Activated CD4-positive, alpha-beta memory T cell treated with anti-CD3 and anti-CD28 coated beads, Interleukin-2, amount 10 ng/mL, durations not matched to agents 7 days and 5 days (primary cell): ENCODE results near the gene HOXB8. TPM values are rescaled to one million over a fixed set of nuclear protein-coding genes. Genes with fewer than 3 reads are reported as not detected.

Experiments used
- CTCF ChIA-PET: fragments of 350-600 bp; sonication (Branson Sonifier 250); formaldehyde crosslinking; loops from one replicate; lab custom pipeline; 2021; ENCODE audit warnings: antibody characterized with exemption, inconsistent platforms; lab: Charles Lee
- POLR2A ChIA-PET: fragments of 350-600 bp; sonication (Branson Sonifier 250); formaldehyde crosslinking; loops from one replicate; lab custom pipeline; 2021; ENCODE audit warnings: antibody characterized with exemption; lab: Charles Lee
- DNase-seq: peaks from one replicate; pipeline ENCODE4 v3.0.0-alpha.2; 2020
- H3K27ac Mint-ChIP-seq: one replicate; pipeline ENCODE4 v1.8.0; 2021; ENCODE audit warnings: mild to moderate bottlenecking, mixed read lengths
- H3K27me3 Mint-ChIP-seq: one replicate; pipeline ENCODE4 v1.8.0; 2021; ENCODE audit warnings: mixed read lengths
- H3K36me3 Mint-ChIP-seq: one replicate; pipeline ENCODE4 v1.8.0; 2021; ENCODE audit warnings: low read depth, mixed read lengths
- H3K4me1 Mint-ChIP-seq: one replicate; pipeline ENCODE4 v1.8.0; 2021; ENCODE audit warnings: mixed read lengths
- H3K4me3 Mint-ChIP-seq: one replicate; pipeline ENCODE4 v1.8.0; 2021; ENCODE audit warnings: mild to moderate bottlenecking, mixed read lengths
- H3K9me3 Mint-ChIP-seq: one replicate; pipeline ENCODE4 v1.8.0; 2021; ENCODE audit warnings: mixed read lengths
- total RNA-seq, 2 experiments: library from RNA; stranded (reverse); gene quantifications; one replicate each; pipeline ENCODE4 v1.2.3, GENCODE V29; 2021

Gene HOXB8
- total RNA-seq, 2 experiments from 2014 or later: not detected

- Mint-ChIP-seq H3K4me1 (peaks cover 3% of the 10 kb centered on the region), H3K27ac (no peak overlapping the region), H3K9me3 (no peaks in the 10 kb centered on the region), H3K27me3 (peaks cover 21% of the 10 kb centered on the region), H3K4me3 (no peak overlapping the region), H3K36me3 (peaks cover 5% of the 10 kb centered on the region)
- ChIA-PET POLR2A (interaction anchor here (1.7 kb wide), 1 partner anchor 18 kb away, joined by 5 read pairs; no protein-coding TSS in a partner anchor), CTCF (interaction anchor here (1.3 kb wide), 1 partner anchor 25 kb away, joined by 3 read pairs; no protein-coding TSS in a partner anchor)
- no peak for DNase-seq
These were observed 47.3 kb downstream of the HOXB8 start for GRCh38 chr17:48567646-48568354.

GRCh38 chr17:48567209-48567608, 47.9 kb downstream of the HOXB8 start:
- ChIA-PET CTCF (interaction anchor here (1.3 kb wide), 1 partner anchor 26 kb away, joined by 3 read pairs; no protein-coding TSS in a partner anchor), POLR2A (interaction anchor here (1.7 kb wide), 1 partner anchor 18 kb away, joined by 5 read pairs; no protein-coding TSS in a partner anchor)
- Mint-ChIP-seq H3K27ac (no peak overlapping the region), H3K9me3 (no peaks in the 10 kb centered on the region), H3K4me1 (peaks cover 7% of the 10 kb centered on the region), H3K27me3 (peaks cover 21% of the 10 kb centered on the region), H3K4me3 (no peak overlapping the region), H3K36me3 (peaks cover 9% of the 10 kb centered on the region)
- no peak for DNase-seq

DNA sequence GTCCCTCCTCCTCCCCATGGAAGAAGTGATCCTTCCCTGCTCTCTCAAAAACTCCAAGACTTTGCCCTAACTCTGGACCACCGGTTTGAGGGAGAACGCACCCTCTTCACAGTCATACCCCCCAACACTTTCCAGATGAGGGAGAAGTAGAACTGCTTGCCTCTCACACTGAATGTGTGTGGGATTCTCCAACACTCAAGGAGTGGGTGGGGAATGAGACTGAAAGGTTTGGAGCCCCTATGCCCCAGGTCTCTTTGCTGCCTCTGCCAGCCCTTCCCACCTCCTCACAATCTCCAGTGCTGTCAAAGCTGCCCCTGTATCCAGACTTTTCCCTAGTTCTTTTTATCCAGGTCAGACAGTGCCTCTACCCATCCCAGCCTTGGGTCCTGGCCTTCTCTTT, 48.4 kb downstream of the HOXB8 start:
- no peak overlapping the region for H3K27ac Mint-ChIP-seq
- H3K27me3 Mint-ChIP-seq: peaks cover 21% of the 10 kb centered on the region
- POLR2A ChIA-PET: interaction anchor here (1.7 kb wide), 1 partner anchor 17 kb away, joined by 5 read pairs; no protein-coding TSS in a partner anchor
- no peak for DNase-seq
- peaks cover 9% of the 10 kb centered on the region for H3K36me3 Mint-ChIP-seq
- H3K4me3 Mint-ChIP-seq: no peak overlapping the region
- CTCF ChIA-PET: interaction anchor here (0.8 kb wide), 1 partner anchor 215 kb away, joined by 3 read pairs; no protein-coding TSS in a partner anchor
- H3K4me1 Mint-ChIP-seq: peaks cover 12% of the 10 kb centered on the region
- no peaks in the 10 kb centered on the region for H3K9me3 Mint-ChIP-seq

GRCh38 chr17:48565925-48566710, 49.0 kb downstream of the HOXB8 start:
- H3K27me3 Mint-ChIP-seq: peaks cover 21% of the 10 kb centered on the region
- H3K4me3 Mint-ChIP-seq: no peak overlapping the region
- no peak overlapping the region for H3K27ac Mint-ChIP-seq
- H3K36me3 Mint-ChIP-seq: peaks cover 9% of the 10 kb centered on the region
- ChIA-PET CTCF (interaction anchor here (0.6 to 0.8 kb wide), 3 partner anchors 214 to 382 kb away, joined by 3 read pairs; no protein-coding TSS in a partner anchor), POLR2A (interaction anchor here (1.7 kb wide), 1 partner anchor 17 kb away, joined by 5 read pairs; no protein-coding TSS in a partner anchor)
- peaks cover 18% of the 10 kb centered on the region for H3K4me1 Mint-ChIP-seq
- DNase-seq: no peak
- H3K9me3 Mint-ChIP-seq: no peaks in the 10 kb centered on the region

DNA sequence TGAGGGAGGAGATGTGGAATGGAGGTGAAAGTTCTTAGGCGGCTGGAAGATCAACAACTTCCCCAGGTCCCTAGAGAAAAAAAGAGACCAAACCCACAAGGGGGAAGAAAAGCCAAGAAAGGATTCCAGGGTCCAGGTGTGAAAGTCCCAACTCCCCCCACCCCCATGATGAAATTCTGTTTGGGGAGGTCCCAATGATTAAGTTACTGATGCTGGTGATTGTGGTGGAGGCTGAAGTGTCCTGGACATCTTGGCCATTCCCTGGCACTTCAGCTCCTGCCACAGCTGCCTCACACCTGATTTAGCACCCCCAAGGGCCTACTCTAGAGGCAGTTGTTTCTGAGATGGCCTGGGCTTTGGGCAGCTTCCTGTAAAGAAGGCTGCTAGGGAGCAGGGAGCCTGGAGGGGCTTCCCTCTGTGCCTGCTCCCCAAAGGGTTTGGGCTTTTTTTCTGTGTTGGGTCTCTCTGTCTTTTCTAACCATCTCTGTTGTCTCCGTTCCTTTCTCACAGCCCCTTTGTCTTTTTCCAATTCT, 50.0 kb downstream of the HOXB8 start:
- ChIA-PET POLR2A (no interaction called here), CTCF (interaction anchor here (0.5 to 0.7 kb wide), 2 partner anchors 94 to 232 kb away, joined by 3 to 5 read pairs; no protein-coding TSS in a partner anchor)

DNA sequence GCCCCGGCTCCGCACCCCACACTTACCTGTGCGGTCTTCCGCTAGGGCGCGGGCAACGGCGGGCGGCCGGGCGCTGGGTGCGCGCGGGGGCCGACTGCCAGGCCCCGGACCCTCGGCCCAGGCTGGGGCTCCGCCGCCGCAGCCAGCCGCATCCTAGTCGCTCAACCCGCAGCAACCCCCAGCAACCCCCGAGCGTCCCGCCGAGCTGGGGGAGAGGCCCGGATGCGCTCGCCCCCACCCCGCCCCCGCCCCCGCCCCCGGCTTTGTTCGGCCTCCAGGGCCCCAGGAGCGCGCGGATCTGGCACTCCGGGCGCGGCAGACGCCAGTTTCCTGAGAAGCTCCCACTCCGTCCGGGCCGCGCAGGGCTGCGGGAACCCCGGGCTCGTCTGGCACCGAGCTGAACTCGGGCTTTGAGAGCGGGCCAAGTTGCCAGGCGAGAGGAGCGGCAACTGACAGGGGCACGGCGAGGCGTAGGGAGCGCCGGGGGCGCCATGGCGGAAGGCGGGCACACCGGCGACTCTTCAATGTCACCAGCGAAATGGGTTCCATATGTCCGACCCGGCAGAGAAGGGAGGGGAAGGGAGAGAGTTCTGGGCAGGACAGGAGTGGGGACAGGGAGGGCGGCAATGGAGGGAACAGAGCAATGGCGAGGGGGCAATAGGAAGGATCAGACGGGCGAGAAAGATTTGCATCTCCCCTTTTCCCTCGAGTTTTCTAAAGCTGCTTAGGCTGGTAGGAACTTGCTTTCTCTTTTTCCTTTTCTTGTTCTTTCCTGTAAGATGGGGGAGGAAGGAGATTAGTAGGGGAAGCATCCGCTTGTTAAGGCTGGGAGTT, 50.7 kb downstream of the HOXB8 start:
- Mint-ChIP-seq H3K27ac (no peak overlapping the region), H3K4me1 (peaks cover 19% of the 10 kb centered on the region), H3K36me3 (peaks cover 4% of the 10 kb centered on the region), H3K9me3 (no peaks in the 10 kb centered on the region), H3K27me3 (peaks cover 17% of the 10 kb centered on the region), H3K4me3 (no peak overlapping the region)
- CTCF ChIA-PET: interaction anchor here (0.5 kb wide), 1 partner anchor 93 kb away, joined by 5 read pairs; no protein-coding TSS in a partner anchor
- POLR2A ChIA-PET: interaction anchor here (1.1 kb wide), 1 partner anchor 23 kb away, joined by 3 read pairs; no protein-coding TSS in a partner anchor
- no peak for DNase-seq

More for the DNA sequence above, 50.0 kb downstream of the HOXB8 start:
- no peak overlapping the region for H3K27ac Mint-ChIP-seq
- peaks cover 21% of the 10 kb centered on the region for H3K27me3 Mint-ChIP-seq
- peaks cover 9% of the 10 kb centered on the region for H3K36me3 Mint-ChIP-seq
- H3K4me1 Mint-ChIP-seq: peaks cover 19% of the 10 kb centered on the region
- no peak for DNase-seq
- H3K9me3 Mint-ChIP-seq: no peaks in the 10 kb centered on the region
- H3K4me3 Mint-ChIP-seq: no peak overlapping the region

DNA sequence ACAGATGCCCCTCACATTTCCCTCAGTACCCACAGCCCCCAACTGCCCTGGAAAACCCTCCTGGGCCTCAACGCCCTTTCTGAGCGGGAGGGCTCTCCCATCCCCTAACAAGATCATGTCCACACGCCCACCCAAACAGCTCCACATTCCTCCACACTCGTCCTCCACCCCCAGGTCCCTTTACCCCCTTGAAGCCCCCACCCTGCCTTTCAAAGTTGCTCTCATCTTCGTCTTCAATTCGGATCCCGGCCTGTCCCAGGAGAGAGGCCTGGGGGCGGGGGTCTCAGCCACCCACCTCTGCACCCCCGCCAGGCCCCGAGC, 51.3 kb downstream of the HOXB8 start:
- Mint-ChIP-seq H3K36me3 (peaks cover 4% of the 10 kb centered on the region), H3K27me3 (peaks cover 15% of the 10 kb centered on the region), H3K9me3 (no peaks in the 10 kb centered on the region), H3K4me3 (no peak overlapping the region), H3K27ac (no peak overlapping the region), H3K4me1 (peaks cover 19% of the 10 kb centered on the region)
- DNase-seq: no peak
- ChIA-PET CTCF (no interaction called here), POLR2A (interaction anchor here (1.1 kb wide), 1 partner anchor 22 kb away, joined by 3 read pairs; no protein-coding TSS in a partner anchor)

DNA sequence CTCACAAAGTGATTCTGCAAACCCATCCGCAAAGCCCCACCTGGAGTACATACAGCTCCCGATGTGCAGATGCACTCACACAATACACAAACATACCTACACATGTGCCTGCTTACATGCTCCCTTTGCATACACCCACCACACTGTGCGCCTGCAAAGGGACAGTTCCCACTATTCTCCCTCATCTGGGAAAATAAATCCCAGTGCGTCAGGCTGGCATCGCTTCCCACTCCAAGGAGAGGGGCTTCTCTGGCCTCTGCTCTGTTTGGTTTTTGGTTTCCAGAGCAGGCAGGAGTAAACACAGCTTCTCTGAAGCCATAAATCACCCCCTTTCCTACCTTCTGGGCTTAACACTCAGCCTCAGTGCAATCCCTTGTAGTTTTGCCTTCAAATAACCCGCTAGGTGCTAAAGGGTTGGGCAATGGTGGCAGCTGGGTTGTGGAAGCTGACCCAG, 51.7 kb downstream of the HOXB8 start:
- ChIA-PET CTCF (no interaction called here), POLR2A (interaction anchor here (1.1 kb wide), 1 partner anchor 22 kb away, joined by 3 read pairs; no protein-coding TSS in a partner anchor)
- Mint-ChIP-seq H3K4me3 (no peak overlapping the region), H3K4me1 (peaks cover 19% of the 10 kb centered on the region), H3K36me3 (peaks cover 4% of the 10 kb centered on the region), H3K27me3 (peaks cover 14% of the 10 kb centered on the region), H3K27ac (no peak overlapping the region), H3K9me3 (no peaks in the 10 kb centered on the region)
- DNase-seq: no peak

GRCh38 chr17:48562934-48563333, 52.2 kb downstream of the HOXB8 start:
- POLR2A ChIA-PET: no interaction called here
- peaks cover 12% of the 10 kb centered on the region for H3K27me3 Mint-ChIP-seq

More at GRCh38 chr17:48562934-48563333, 52.2 kb downstream of the HOXB8 start:
- CTCF ChIA-PET: no interaction called here
- DNase-seq: no peak
- Mint-ChIP-seq H3K4me1 (peaks cover 19% of the 10 kb centered on the region), H3K36me3 (peaks cover 4% of the 10 kb centered on the region), H3K27ac (no peak overlapping the region), H3K9me3 (no peaks in the 10 kb centered on the region), H3K4me3 (no peak overlapping the region)
